Muscle layer of duodenum (tissue), 2 donors: ENCODE measurements around the gene MYO16.

Source experiments
- H3K27ac ChIP-seq: one replicate; pipeline ENCODE4 v1.7.0; 2013; ENCODE audit warnings: mild to moderate bottlenecking, low read length
- H3K27me3 ChIP-seq: one replicate; pipeline ENCODE4 v1.7.0; 2013; ENCODE audit warnings: low read depth, mild to moderate bottlenecking, control low read depth, low read length
- H3K36me3 ChIP-seq, 2 donors: one replicate each; pipeline ENCODE4 v1.7.0; 2013; ENCODE audit warnings: low read length in 2 of 2, control low read depth in 1 of 2, mild to moderate bottlenecking in 1 of 2; ENCODE audit not compliant: insufficient read depth in 2 of 2, control insufficient read depth in 1 of 2
- H3K4me1 ChIP-seq, 2 donors: one replicate each; pipeline ENCODE4 v1.7.0; 2013; ENCODE audit warnings: low read length in 2 of 2, mild to moderate bottlenecking in 2 of 2, control low read depth in 1 of 2, moderate library complexity in 1 of 2; ENCODE audit not compliant: insufficient read depth in 2 of 2, control insufficient read depth in 1 of 2
- H3K4me3 ChIP-seq, 2 donors: one replicate each; pipeline ENCODE4 v1.7.0; 2013; ENCODE audit warnings: low read length in 2 of 2, low read depth in 1 of 2, mild to moderate bottlenecking in 1 of 2
- H3K9me3 ChIP-seq, 2 donors: one replicate each; pipeline ENCODE4 v1.7.0; 2013; ENCODE audit warnings: low read length in 2 of 2, control low read depth in 1 of 2, mild to moderate bottlenecking in 1 of 2; ENCODE audit not compliant: control insufficient read depth in 1 of 2
- donor health status: healthy.

The MYO16 gene

GRCh38 chr13:108700422-108701170, 71.2 kb downstream of the MYO16 start:
- H3K9me3 ChIP-seq: peaks cover 0 to 9% of the 10 kb centered on the region in 2 donors
- no peak overlapping the region for H3K4me3 ChIP-seq
- H3K4me1 ChIP-seq: no peaks in the 10 kb centered on the region
- H3K36me3 ChIP-seq: no peaks in the 10 kb centered on the region
- no peak overlapping the region for H3K27ac ChIP-seq
- no peaks in the 10 kb centered on the region for H3K27me3 ChIP-seq

GRCh38 chr13:108702171-108702570, 72.8 kb downstream of the MYO16 start:
- Histone ChIP-seq H3K27ac (no peak overlapping the region), H3K27me3 (no peaks in the 10 kb centered on the region), H3K4me3 (no peak overlapping the region), H3K36me3 (no peaks in the 10 kb centered on the region), H3K9me3 (peaks cover 0 to 9% of the 10 kb centered on the region in 2 donors), H3K4me1 (no peaks in the 10 kb centered on the region)

- Histone ChIP-seq H3K4me3 (no peak overlapping the region), H3K27ac (no peak overlapping the region), H3K36me3 (no peaks in the 10 kb centered on the region), H3K27me3 (no peaks in the 10 kb centered on the region), H3K9me3 (peaks cover 0 to 9% of the 10 kb centered on the region in 2 donors), H3K4me1 (no peaks in the 10 kb centered on the region)
Measured at GRCh38 chr13:108705031-108705430, 75.6 kb downstream of the MYO16 start.

GRCh38 chr13:108707584-108707983, 78.2 kb downstream of the MYO16 start:
- Histone ChIP-seq H3K27me3 (no peaks in the 10 kb centered on the region), H3K27ac (no peak overlapping the region), H3K4me3 (no peak overlapping the region), H3K4me1 (no peaks in the 10 kb centered on the region), H3K9me3 (peaks cover 0 to 4% of the 10 kb centered on the region in 2 donors), H3K36me3 (no peaks in the 10 kb centered on the region)

- H3K36me3 ChIP-seq: no peaks in the 10 kb centered on the region
- no peak overlapping the region for H3K4me3 ChIP-seq
- no peaks in the 10 kb centered on the region for H3K27me3 ChIP-seq
- H3K9me3 ChIP-seq: peaks cover 0 to under 1% of the 10 kb centered on the region in 2 donors
- H3K27ac ChIP-seq: no peak overlapping the region
- H3K4me1 ChIP-seq: no peaks in the 10 kb centered on the region
Measured at GRCh38 chr13:108708921-108709320, 79.5 kb downstream of the MYO16 start.

- no peak overlapping the region for H3K4me3 ChIP-seq
- no peaks in the 10 kb centered on the region for H3K9me3 ChIP-seq
- H3K27me3 ChIP-seq: no peaks in the 10 kb centered on the region
- H3K36me3 ChIP-seq: no peaks in the 10 kb centered on the region
- no peak overlapping the region for H3K27ac ChIP-seq
- H3K4me1 ChIP-seq: no peaks in the 10 kb centered on the region
Measured at GRCh38 chr13:108711386-108711785, 82.0 kb downstream of the MYO16 start.

- Histone ChIP-seq H3K27ac (no peak overlapping the region), H3K4me3 (no peak overlapping the region), H3K36me3 (no peaks in the 10 kb centered on the region), H3K9me3 (no peaks in the 10 kb centered on the region), H3K27me3 (no peaks in the 10 kb centered on the region), H3K4me1 (no peaks in the 10 kb centered on the region)
Measured at GRCh38 chr13:108725471-108725870, 96.1 kb downstream of the MYO16 start.

GRCh38 chr13:108728370-108728769, 99.0 kb downstream of the MYO16 start:
- no peaks in the 10 kb centered on the region for H3K4me1 ChIP-seq
- no peak overlapping the region for H3K27ac ChIP-seq
- H3K27me3 ChIP-seq: no peaks in the 10 kb centered on the region
- no peaks in the 10 kb centered on the region for H3K36me3 ChIP-seq
- no peaks in the 10 kb centered on the region for H3K9me3 ChIP-seq
- H3K4me3 ChIP-seq: no peak overlapping the region

GRCh38 chr13:108733022-108733560, 103.7 kb downstream of the MYO16 start:
- no peaks in the 10 kb centered on the region for H3K9me3 ChIP-seq
- no peaks in the 10 kb centered on the region for H3K36me3 ChIP-seq
- no peaks in the 10 kb centered on the region for H3K27me3 ChIP-seq
- H3K4me3 ChIP-seq: no peak overlapping the region
- H3K27ac ChIP-seq: no peak overlapping the region
- no peaks in the 10 kb centered on the region for H3K4me1 ChIP-seq

- H3K27ac ChIP-seq: no peak overlapping the region
- H3K36me3 ChIP-seq: no peaks in the 10 kb centered on the region
- no peaks in the 10 kb centered on the region for H3K9me3 ChIP-seq
- H3K4me1 ChIP-seq: no peaks in the 10 kb centered on the region
- H3K4me3 ChIP-seq: no peak overlapping the region
- no peaks in the 10 kb centered on the region for H3K27me3 ChIP-seq
Measured at GRCh38 chr13:108734676-108735075, 105.3 kb downstream of the MYO16 start.

- Histone ChIP-seq H3K27ac (no peak overlapping the region), H3K4me3 (no peak overlapping the region), H3K9me3 (peaks cover 0 to 6% of the 10 kb centered on the region in 2 donors), H3K4me1 (no peaks in the 10 kb centered on the region), H3K27me3 (no peaks in the 10 kb centered on the region), H3K36me3 (no peaks in the 10 kb centered on the region)
Measured at GRCh38 chr13:108741930-108742329, 112.5 kb downstream of the MYO16 start.
